HG02763 (cell line): Measurements from ENCODE around the gene ZDHHC14.

ENCODE experiments used
- ATAC-seq: cut with Tn5 transposase; IDR thresholded peaks from one replicate; pipeline ENCODE4 v1.9.1; 2021; ENCODE audit warnings: mild to moderate bottlenecking, moderate library complexity; ENCODE audit not compliant: unreplicated experiment

Gene ZDHHC14

DNA sequence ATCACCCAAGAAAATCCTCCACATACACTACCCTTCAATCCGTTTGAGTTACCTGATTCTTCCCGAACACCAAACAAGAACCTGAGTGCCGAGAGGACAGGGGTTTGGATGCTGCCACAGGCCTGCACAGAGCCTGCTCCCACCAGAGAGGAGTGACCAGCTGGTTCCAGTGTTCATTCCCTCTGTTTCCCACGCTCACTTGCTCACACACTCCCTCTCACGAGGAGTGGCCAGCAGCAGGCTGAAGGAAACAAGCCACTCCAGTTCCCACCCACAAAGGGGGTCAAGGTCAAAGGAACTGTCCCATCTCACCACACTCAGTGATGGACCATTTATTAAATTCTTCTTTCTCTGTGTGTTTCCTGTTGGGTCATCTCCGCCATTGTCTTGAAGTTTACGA, 344.8 kb downstream of the ZDHHC14 start:
- ATAC-seq, result no peak

DNA sequence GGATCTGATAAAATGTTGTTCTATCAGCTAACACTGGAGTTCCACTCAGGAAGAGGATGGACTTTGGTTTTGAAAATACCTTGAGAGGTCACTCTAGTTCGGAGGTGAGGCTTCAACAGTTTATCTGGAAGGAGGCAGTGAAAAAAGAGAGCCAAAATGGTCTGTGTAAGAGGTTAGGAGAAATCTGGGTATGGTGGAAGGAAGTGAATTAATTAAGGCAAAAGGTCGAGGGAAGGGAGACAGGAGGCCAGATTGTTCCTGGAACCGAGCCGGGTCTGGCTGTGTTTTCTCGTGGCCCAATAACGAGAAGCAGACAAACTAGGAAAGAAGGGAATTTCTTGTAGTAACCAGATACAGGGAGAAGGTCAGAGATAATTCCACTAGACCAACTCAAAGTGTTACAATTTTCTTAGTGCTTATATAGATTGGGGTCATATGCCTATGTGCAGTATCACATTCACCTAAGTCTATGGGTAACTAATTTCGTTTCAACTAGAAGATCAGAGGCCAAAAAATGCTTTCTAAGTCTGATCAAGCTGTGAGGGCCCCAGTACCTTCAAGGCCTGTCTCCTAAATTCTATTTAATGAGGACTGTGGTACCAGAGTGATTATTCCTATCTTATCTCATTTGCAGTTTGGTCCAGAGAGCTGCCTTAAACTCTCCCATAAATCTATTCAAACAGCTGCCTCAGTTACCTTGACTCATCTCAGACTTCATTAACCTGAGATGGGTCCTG, 346.1 kb downstream of the ZDHHC14 start:
- ATAC-seq, result no peak
